Effector memory CD4-positive, alpha-beta T cell (primary cell): Measurements from ENCODE around the gene YPEL1.

ENCODE experiments used
- DNase-seq, 3 donors: peaks; one replicate each; pipeline ENCODE4 v3.0.0-alpha.2; 2020
- H3K27ac ChIP-seq: 2 replicates; pipeline ENCODE4 v1.7.0; 2013; ENCODE audit warnings: mild to moderate bottlenecking, low read length, moderate library complexity; ENCODE audit not compliant: insufficient read depth, poor library complexity, severe bottlenecking
- H3K27me3 ChIP-seq: replicated peaks from 2 replicates; pipeline ENCODE4 v1.7.0; 2013; ENCODE audit warnings: mild to moderate bottlenecking, low read length; ENCODE audit not compliant: insufficient read depth, control insufficient read depth, poor library complexity, severe bottlenecking
- H3K36me3 ChIP-seq: 2 replicates; pipeline ENCODE4 v1.7.0; 2013; ENCODE audit warnings: mild to moderate bottlenecking, low read length, moderate library complexity; ENCODE audit not compliant: control insufficient read depth, insufficient read depth
- H3K4me1 ChIP-seq: 2 replicates; pipeline ENCODE4 v1.7.0; 2013; ENCODE audit warnings: low read length, mild to moderate bottlenecking; ENCODE audit not compliant: control insufficient read depth, insufficient read depth, poor library complexity, severe bottlenecking
- H3K4me3 ChIP-seq: 2 replicates; pipeline ENCODE4 v1.7.0; 2013; ENCODE audit warnings: low read length, low read depth, mild to moderate bottlenecking; ENCODE audit not compliant: insufficient read depth, poor library complexity, severe bottlenecking
- H3K9me3 ChIP-seq: 2 replicates; pipeline ENCODE4 v1.7.0; 2013; ENCODE audit warnings: mild to moderate bottlenecking, low read length, moderate library complexity; ENCODE audit not compliant: control insufficient read depth

The YPEL1 gene

GRCh38 chr22:21677606-21678443 lies 57.8 kb downstream of the YPEL1 start:
- no peak for DNase-seq
- Histone ChIP-seq H3K4me3 (no peak overlapping the region), H3K27ac (no peak overlapping the region), H3K36me3 (peaks cover 54% of the 10 kb centered on the region), H3K4me1 (no peaks in the 10 kb centered on the region), H3K27me3 (no peaks in the 10 kb centered on the region), H3K9me3 (no peaks in the 10 kb centered on the region)

GRCh38 chr22:21674638-21675245 lies 60.9 kb downstream of the YPEL1 start:
- H3K4me1 ChIP-seq: no peaks in the 10 kb centered on the region
- H3K27ac ChIP-seq: no peak overlapping the region
- no peak overlapping the region for H3K4me3 ChIP-seq
- H3K27me3 ChIP-seq: no peaks in the 10 kb centered on the region
- no peak for DNase-seq
- H3K36me3 ChIP-seq: peaks cover 57% of the 10 kb centered on the region
- no peaks in the 10 kb centered on the region for H3K9me3 ChIP-seq

DNA sequence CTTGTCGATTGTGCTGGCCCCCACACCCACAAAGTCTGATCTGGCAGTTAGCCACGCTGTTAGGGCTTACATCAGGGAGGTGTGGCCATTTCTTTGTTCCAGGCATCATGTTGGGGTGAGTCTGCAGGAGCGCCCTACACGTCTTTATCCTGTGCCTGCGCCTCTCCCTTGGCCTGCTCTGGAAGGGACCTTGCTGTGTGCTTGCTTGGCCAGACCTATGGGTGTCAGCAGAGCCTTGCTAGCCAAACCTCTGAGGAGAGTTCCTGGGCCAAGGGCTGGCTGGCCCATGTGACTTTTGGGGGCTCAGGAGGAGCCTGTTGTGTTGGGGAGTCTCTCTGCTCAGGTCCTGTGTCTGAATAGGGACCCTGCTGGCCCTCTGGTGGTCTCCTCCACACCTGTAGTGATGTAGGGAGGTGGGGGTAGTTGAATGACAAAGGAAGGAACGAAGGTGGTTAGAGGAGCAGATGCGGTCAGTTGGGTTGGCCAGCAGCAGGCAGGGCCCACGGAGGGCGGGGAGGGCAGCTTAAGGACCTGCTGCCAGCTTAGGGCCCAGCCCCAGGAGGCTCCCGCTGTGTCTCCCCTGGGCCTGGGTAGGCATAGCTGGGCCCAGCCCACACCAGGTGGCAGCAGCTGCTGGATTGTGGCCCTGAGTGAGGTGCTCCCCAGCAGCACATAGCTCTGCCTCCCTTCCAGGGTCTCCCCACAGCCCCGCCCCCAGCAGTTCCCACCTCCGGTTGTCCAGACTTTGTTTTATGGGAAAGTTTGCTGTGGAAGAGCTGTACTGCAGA lies 61.9 kb downstream of the YPEL1 start:
- no peak for DNase-seq
- Histone ChIP-seq H3K27me3 (no peaks in the 10 kb centered on the region), H3K36me3 (peaks cover 57% of the 10 kb centered on the region), H3K4me1 (no peaks in the 10 kb centered on the region), H3K27ac (no peak overlapping the region), H3K4me3 (no peak overlapping the region), H3K9me3 (no peaks in the 10 kb centered on the region)

- Histone ChIP-seq H3K4me3 (no peak overlapping the region), H3K4me1 (no peaks in the 10 kb centered on the region), H3K9me3 (no peaks in the 10 kb centered on the region), H3K27ac (no peak overlapping the region), H3K36me3 (peaks cover 57% of the 10 kb centered on the region), H3K27me3 (no peaks in the 10 kb centered on the region)
- no peak for DNase-seq
Measured at GRCh38 chr22:21672107-21672629, 63.4 kb downstream of the YPEL1 start.

GRCh38 chr22:21669026-21669425 lies 66.6 kb downstream of the YPEL1 start:
- Histone ChIP-seq H3K9me3 (no peaks in the 10 kb centered on the region), H3K4me1 (peaks cover 4% of the 10 kb centered on the region), H3K36me3 (peaks cover 38% of the 10 kb centered on the region), H3K27me3 (no peaks in the 10 kb centered on the region), H3K4me3 (no peak overlapping the region), H3K27ac (no peak overlapping the region)
- no peak for DNase-seq

DNA sequence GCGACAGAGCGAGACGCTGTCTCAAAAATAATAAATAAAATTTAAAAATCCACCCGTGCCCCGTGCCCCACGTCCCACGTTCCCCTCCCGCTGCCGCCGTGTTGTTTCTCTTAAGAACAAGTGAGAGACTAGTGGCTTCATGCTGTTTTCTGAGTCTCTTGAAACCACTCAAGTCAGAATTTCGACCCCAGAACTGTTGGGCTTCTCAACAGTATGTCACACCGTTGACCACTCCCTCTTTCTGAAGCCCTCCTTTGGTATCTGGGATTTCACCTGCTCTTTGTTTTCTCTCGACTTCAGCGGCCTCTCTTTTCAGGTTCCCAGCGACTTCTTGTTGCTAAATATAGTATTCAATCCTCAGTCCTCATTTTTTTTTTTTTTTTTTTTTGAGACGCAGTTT lies 68.8 kb downstream of the YPEL1 start:
- Histone ChIP-seq H3K27ac (no peak overlapping the region), H3K4me3 (peak overlapping the region; percentile 79), H3K36me3 (peaks cover 16% of the 10 kb centered on the region), H3K9me3 (no peaks in the 10 kb centered on the region), H3K4me1 (peaks cover 4% of the 10 kb centered on the region), H3K27me3 (no peaks in the 10 kb centered on the region)
- no peak for DNase-seq

DNA sequence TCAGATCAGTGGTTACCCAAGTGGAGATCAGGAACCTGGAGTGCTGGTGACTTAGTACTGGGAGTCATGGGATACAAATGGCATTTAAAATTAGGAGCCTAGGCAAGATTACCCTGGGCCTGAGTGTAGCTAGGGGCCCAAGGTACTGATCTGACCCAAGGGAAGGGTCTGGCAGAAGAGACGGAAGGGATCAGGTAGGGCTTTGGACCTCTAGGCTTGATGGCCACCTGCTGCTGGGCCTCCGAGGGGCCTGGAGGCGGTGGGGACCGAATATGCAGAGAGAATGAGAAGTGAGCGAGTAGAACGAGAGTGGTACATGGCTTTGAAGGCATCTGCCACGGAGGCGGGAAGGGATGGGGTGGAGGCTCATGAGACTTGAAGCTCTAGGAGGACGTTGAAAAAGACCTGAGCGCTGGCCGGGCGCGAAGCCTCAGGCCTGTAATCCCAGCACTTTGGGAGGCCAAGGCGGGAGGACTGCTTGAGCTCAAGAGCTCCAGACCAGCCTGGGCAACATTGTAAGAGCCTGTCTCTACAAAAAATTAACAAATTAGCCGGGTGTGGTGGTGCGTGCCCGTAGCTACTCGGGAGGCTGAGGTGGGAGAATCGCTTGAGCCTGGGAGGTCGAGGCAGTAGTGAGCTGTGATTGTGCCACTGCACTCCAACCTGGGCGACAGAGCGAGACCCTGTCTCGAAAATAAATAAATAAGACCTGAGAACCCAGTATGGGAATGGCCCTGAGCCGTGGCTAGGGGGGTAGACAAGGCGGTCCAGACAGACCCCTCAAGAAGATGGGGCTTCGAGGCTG lies 70.3 kb downstream of the YPEL1 start:
- peak overlapping the region; percentile 79 for H3K4me3 ChIP-seq

DNA sequence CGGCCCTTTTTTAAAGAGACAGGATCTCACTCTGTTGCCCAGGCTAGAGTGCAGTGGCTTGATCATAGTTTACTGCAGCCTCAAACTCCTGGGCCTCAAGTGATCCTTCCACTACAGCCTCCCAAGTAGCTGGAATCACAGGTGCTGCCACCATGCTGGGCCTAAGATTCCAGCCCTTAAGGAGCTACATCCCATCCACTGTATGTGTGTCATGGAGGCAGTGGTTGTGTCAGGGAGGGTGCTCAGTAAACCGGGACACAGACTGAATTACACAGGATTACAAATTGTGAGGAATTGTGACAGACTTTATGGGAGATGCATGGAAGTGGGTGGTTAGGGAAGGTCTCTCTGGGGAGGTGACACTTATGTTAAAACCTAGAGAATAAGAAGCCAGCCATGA lies 71.9 kb downstream of the YPEL1 start:
- Histone ChIP-seq H3K9me3 (no peaks in the 10 kb centered on the region), H3K27ac (no peak overlapping the region), H3K27me3 (no peaks in the 10 kb centered on the region), H3K4me1 (peaks cover 4% of the 10 kb centered on the region), H3K4me3 (no peak overlapping the region), H3K36me3 (no peaks in the 10 kb centered on the region)
- no peak for DNase-seq

More for the DNA sequence above, 70.3 kb downstream of the YPEL1 start:
- H3K27me3 ChIP-seq: no peaks in the 10 kb centered on the region
- H3K9me3 ChIP-seq: no peaks in the 10 kb centered on the region
- H3K36me3 ChIP-seq: peaks cover 1% of the 10 kb centered on the region
- peak overlapping the region; percentile 87 for H3K27ac ChIP-seq
- no peak for DNase-seq
- peaks cover 4% of the 10 kb centered on the region for H3K4me1 ChIP-seq

- no peak overlapping the region for H3K27ac ChIP-seq
- no peak for DNase-seq
- no peaks in the 10 kb centered on the region for H3K27me3 ChIP-seq
- H3K36me3 ChIP-seq: no peaks in the 10 kb centered on the region
- H3K4me3 ChIP-seq: no peak overlapping the region
- H3K9me3 ChIP-seq: no peaks in the 10 kb centered on the region
- peaks cover 10% of the 10 kb centered on the region for H3K4me1 ChIP-seq
Measured at GRCh38 chr22:21661991-21662390, 73.6 kb downstream of the YPEL1 start.
